IPS DF 6.9 (cell line): ENCODE results near the gene CAPN5.

Experiments used
- DNase-seq: peaks from one replicate; pipeline ENCODE4 v3.0.0-alpha.2; 2013; ENCODE audit warnings: low read depth, low spot score
- H3K27ac ChIP-seq: one replicate; pipeline ENCODE4 v1.5.1; 2013; ENCODE audit warnings: low read length, control low read depth
- H3K27me3 ChIP-seq: 2 replicates; pipeline ENCODE4 v1.6.1; 2013; ENCODE audit warnings: mild to moderate bottlenecking, low read length; ENCODE audit not compliant: control insufficient read depth, insufficient read depth
- H3K36me3 ChIP-seq: 2 replicates; pipeline ENCODE4 v1.6.1; 2013; ENCODE audit warnings: low read length; ENCODE audit not compliant: control insufficient read depth, insufficient read depth
- H3K4me1 ChIP-seq: 2 replicates; pipeline ENCODE4 v1.6.1; 2013; ENCODE audit warnings: low read length; ENCODE audit not compliant: control insufficient read depth, insufficient read depth
- H3K4me3 ChIP-seq: 2 replicates; pipeline ENCODE4 v1.5.1; 2013; ENCODE audit warnings: mild to moderate bottlenecking, low read length
- H3K9me3 ChIP-seq: 2 replicates; pipeline ENCODE4 v1.6.1; 2013; ENCODE audit warnings: low read length, inconsistent platforms; ENCODE audit not compliant: control insufficient read depth, insufficient read depth
- WGBS: extraction: QIAGEN DNeasy Blood & Tissue Kit; methylation state at CpG from one replicate; pipeline ENCODE4 v1.1.7; 2013; ENCODE audit warnings: mixed read lengths, missing lambda C conversion rate; ENCODE audit not compliant: insufficient read length, insufficient coverage; 5-methylcytosine and 5-hydroxymethylcytosine counted together

Gene CAPN5

DNA sequence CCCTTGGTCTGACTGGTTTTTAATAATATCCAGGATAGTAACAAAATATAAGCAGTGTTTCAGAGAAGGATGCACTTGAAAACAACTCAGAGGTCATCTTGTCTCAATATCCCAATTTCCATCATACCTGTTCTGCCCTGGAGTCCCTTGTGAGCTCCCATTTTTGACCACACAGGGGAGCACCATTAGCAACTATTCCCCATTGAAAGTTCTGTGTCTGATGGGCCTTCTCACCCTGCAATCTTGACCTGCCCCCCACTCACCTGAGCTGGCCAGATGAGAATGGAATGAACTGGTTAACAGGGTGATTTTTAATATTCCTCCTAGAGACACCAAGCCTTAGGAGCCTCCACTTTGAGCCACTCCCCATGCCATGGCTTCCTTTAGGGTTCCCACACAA is 3.8 kb upstream of the CAPN5 start:
- no peak for DNase-seq
- H3K9me3 ChIP-seq = no peaks in the 10 kb centered on the region
- H3K4me1 ChIP-seq = peaks cover 1% of the 10 kb centered on the region
- H3K36me3 ChIP-seq = no peaks in the 10 kb centered on the region
- no peaks in the 10 kb centered on the region for H3K27me3 ChIP-seq
- no peak overlapping the region for H3K4me3 ChIP-seq
- no peak overlapping the region for H3K27ac ChIP-seq

DNA sequence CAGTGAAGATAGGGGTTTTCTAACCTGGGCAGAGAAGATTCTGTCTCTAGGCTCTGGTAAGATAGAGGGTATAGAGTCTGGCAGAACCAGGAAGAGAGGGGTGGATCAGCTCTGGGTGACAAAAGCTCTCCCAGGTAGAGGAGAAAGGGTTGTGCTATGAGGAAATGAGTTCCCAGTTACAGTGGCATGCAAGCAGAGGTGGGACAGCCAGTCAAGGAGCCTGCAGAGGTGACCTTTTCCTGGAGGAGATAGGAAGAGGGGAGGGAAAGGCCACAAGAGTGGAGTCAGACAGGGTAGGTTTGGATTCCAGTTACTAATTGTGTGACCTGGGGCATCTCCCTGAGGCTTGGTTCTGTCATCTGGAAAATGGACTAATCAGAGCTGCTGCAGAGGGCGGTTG is 3.4 kb upstream of the CAPN5 start:
- Histone ChIP-seq H3K4me3 (no peak overlapping the region), H3K36me3 (no peaks in the 10 kb centered on the region), H3K4me1 (peaks cover 3% of the 10 kb centered on the region), H3K27me3 (no peaks in the 10 kb centered on the region), H3K9me3 (no peaks in the 10 kb centered on the region), H3K27ac (no peak overlapping the region)
- no peak for DNase-seq
- WGBS = no CpG with 5 or more reads among the region's 1 CpG

DNA sequence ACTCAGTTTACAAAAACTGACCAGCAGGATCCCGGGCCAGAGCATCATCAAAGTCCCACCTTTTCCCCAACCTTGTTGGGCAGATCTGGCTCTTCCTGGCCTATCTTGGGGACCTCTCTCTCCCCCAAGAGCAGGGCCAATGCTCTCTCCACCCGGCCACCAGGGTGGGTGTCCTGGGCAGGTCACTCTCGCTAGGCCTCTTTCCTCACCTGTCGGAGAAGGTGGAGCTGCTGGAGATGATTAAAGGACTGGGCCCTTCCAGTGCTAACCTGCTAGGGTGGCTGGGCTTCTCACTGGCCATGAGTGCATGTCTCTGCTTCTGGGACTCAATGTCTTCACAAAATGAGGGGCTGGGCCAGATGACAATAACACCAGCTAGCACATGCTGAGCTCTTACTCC is 2.9 kb upstream of the CAPN5 start:
- Histone ChIP-seq H3K9me3 (no peaks in the 10 kb centered on the region), H3K4me1 (peaks cover 3% of the 10 kb centered on the region), H3K36me3 (no peaks in the 10 kb centered on the region), H3K27ac (no peak overlapping the region), H3K4me3 (no peak overlapping the region), H3K27me3 (no peaks in the 10 kb centered on the region)
- no peak for DNase-seq
- no CpG with 5 or more reads among the region's 4 CpGs for WGBS

DNA sequence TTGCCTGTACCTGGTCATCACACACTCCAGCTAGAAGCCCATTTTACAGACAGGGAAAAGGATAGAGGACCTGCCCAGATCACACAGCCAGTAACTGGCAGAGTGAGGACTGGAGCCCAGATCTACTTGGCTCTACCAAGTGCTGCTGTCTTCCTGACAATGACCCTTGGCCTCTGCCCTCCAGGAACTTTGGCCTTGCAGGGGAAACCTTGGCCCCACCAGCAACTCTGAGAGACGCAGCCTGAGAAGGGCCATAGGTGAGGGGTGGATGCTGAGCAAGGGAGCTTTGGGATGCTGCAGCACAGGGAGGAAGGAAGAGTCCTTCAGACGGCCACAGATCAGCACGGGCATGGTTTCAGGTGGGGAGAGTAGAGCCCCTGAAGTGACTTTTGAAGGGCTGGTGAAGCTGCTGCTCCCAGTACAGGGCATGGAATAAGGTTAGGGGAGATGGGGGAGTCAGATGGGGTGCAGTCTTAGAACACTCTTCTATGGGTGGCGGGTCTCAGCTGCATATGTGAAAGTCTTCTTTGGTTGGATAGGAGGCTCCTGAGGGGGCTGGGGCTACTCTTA is 2.0 kb upstream of the CAPN5 start:
- no peaks in the 10 kb centered on the region for H3K36me3 ChIP-seq
- no CpG with 5 or more reads among the region's 4 CpGs for WGBS
- H3K27me3 ChIP-seq = no peaks in the 10 kb centered on the region
- no peaks in the 10 kb centered on the region for H3K9me3 ChIP-seq
- no peak for DNase-seq
- peaks cover 3% of the 10 kb centered on the region for H3K4me1 ChIP-seq
- H3K4me3 ChIP-seq = no peak overlapping the region
- H3K27ac ChIP-seq = no peak overlapping the region

DNA sequence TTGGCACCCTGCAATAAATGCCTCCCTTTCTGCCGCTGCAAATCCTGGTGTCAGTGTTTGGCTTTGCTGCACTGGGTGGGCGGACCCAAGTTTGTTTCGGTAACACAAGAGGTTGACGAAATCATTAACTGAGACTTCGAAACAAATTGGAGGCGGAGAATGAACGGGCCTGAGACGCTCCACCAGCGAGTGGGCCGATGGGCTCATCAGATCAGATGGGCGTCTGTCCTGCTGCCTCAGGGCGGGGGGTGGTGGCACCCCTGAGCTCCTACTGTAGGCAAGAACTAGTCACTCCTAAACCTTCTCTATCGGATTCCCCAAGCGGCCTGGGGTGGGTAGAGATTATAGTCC is 918 bp upstream of the CAPN5 start:
- WGBS = no CpG with 5 or more reads among the region's 14 CpGs
- Histone ChIP-seq H3K27me3 (no peaks in the 10 kb centered on the region), H3K27ac (no peak overlapping the region), H3K4me1 (peaks cover 3% of the 10 kb centered on the region), H3K36me3 (no peaks in the 10 kb centered on the region), H3K9me3 (no peaks in the 10 kb centered on the region), H3K4me3 (peak overlapping the region; percentile 37; the same call in 1 of the 2 replicates)
- DNase-seq = no peak

DNA sequence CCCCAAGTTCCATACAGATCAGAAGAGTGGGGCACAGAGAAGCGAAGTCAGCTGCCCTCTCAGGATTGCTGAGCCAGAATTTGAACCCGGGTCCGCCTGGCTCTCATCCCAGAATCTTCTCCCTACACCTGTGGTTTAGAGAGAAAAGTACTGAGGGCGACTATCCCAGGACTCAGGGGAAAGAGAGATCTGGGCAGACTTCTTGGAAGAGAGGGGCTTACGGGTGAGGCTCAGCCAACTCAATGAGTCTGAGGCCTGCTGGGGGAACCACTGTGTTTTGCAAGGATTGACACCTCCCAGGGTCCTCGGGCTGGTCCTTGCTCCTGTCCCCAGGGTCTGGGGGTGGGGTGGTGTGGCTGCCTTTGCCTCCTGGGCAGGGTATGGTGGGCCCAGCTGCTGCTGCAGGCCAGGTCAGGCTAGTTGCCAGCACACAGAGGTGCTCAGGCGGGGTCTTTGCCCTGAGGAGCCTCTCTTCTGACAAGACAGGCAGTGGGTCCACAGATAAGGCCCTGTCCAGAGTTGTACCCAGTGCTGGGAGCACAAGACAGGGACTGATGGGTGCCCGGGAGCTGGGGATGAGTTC is 1.2 kb downstream of the CAPN5 start:
- no peaks in the 10 kb centered on the region for H3K36me3 ChIP-seq
- no peak for DNase-seq
- H3K9me3 ChIP-seq = no peaks in the 10 kb centered on the region
- H3K4me1 ChIP-seq = peaks cover 3% of the 10 kb centered on the region
- no peak overlapping the region; the same call in 1 of the 2 replicates for H3K4me3 ChIP-seq
- WGBS = no CpG with 5 or more reads among the region's 8 CpGs
- H3K27ac ChIP-seq = no peak overlapping the region
- H3K27me3 ChIP-seq = no peaks in the 10 kb centered on the region

DNA sequence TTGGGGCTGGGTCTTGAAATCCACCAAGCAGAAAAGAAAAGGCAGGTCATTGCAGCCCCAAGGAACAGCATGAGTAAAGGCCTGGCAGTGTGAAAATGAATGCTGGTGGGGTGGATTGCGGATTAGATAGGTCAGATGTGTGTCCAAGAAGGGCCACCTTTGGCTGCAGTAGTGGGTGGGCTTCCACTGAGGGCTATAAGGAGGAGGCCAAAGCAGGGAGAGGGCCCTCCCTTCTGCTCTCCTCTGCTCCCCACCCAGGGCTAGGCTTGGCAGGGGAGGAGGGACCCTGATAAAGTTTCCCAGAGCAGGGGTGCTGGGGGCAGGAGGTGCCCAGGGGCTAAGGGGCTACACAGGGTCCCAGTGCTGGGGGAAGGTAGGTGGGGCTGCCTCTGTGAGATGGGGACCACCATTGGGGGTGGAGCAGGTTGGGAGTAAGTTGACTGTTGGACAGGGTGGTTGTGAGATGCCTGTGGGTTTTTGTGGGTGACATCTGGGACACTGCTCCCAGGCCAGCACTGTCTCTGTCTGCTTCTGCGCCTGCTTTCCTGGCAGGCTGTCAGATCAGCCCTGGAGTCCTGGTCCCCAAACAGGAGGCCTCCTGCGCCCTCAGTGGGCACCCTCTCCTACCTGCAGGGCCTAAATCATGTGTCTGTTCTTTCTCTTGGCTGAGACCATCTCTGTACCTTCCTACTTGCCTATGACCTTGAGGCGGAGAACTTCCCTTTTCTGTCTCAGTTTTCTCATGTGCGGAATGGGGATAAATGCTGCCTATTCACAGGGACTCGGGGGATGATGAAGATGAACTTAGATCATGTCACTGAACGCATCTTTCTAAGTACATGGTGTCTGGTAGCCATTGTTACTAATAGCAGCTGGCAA is 1.9 kb downstream of the CAPN5 start:
- DNase-seq = no peak

DNA sequence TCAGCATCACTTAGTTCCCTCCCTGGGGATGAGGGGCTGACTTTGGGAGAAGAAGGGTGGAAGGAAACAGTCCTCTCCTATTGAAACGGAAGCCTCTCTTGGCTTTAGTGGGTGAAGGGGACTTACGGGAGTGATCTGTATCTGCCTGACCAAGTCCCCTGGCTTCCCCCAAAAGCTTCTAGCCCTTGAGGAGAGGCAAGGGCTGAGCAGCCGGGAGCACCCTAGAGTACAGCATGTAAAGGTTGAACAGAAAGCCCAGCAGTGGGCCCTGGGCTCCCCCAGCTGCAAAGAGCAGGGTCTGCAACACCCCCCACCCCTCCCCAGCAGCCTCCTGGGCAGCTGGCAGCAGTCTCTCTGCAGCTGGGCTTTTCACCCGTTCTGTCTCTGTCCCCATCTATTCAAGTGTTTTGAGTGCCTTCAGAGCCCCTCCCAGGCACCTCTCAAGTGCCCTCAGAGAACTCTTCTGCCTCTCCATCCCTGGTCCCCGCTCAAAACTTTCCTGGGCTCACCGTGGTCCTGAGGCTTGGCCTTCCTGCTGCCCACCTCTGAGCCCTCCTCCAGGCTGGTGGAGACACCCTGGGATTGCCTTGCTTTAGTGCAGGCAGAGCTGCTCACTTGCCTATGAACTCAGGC is 2.7 kb downstream of the CAPN5 start:
- Histone ChIP-seq H3K4me3 (no peak overlapping the region), H3K4me1 (peaks cover 3% of the 10 kb centered on the region), H3K36me3 (no peaks in the 10 kb centered on the region), H3K27me3 (no peaks in the 10 kb centered on the region), H3K9me3 (no peaks in the 10 kb centered on the region), H3K27ac (no peak overlapping the region)
- DNase-seq = no peak
- no CpG with 5 or more reads among the region's 6 CpGs for WGBS

More for the DNA sequence above, 1.9 kb downstream of the CAPN5 start:
- Histone ChIP-seq H3K4me3 (no peak overlapping the region), H3K9me3 (no peaks in the 10 kb centered on the region), H3K36me3 (no peaks in the 10 kb centered on the region), H3K27ac (no peak overlapping the region), H3K4me1 (peaks cover 3% of the 10 kb centered on the region), H3K27me3 (no peaks in the 10 kb centered on the region)
- no CpG with 5 or more reads among the region's 7 CpGs for whole genome bisulfite sequencing

DNA sequence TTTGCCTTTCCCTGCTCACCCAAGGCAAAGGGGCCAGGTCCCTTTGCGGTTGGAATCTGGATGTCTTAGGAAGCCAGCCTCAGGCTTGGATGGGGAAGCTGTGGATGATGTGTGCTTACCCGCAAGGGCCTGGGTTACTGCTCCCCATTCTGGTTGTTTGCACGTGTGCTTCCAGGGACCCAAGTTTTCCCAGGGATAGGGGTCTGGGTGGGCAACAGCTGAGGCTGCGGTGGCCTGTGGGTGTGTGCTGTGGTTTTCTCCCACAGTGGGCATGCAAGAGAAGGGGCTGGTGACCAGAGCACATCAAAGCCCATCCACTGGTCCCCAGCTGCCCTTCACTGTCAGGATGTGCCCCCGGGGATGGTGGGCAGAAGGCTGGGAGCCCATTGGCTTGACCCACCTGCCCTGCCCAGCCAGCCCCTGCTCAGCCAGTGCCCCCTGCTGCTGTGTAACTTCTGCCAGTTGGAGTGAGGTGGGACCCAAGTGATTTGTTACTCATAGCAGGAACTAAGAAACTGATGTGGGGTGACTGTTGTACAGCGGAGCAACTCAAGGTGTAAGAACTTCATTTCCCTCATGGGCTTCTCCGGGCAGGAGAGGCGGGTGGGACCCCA is 3.3 kb downstream of the CAPN5 start:
- WGBS = no CpG with 5 or more reads among the region's 8 CpGs
- H3K4me3 ChIP-seq = no peak overlapping the region
- H3K4me1 ChIP-seq = peaks cover 3% of the 10 kb centered on the region
- no peaks in the 10 kb centered on the region for H3K27me3 ChIP-seq
- no peaks in the 10 kb centered on the region for H3K9me3 ChIP-seq
- no peaks in the 10 kb centered on the region for H3K36me3 ChIP-seq
- H3K27ac ChIP-seq = no peak overlapping the region
- DNase-seq = no peak

DNA sequence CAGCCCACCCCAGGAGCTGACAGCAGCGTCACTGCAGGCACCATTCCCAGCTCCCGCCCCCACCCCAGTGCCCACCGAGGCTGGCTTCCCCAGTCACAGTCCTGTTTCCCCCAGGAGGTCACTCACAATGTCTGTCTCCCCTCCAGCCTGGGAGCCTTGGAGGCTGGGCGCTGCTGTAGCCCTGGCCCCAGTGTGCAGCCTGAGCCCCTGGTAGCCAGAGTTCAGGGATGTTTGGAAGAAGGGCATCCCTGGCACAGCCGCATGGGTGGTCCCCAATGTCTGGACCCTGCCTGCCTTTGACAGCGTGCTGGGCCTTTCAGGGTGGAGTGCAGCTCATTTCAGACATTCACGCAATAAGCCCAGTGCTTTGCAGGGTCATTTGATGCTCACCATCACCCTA is 4.3 kb downstream of the CAPN5 start:
- Histone ChIP-seq H3K9me3 (no peaks in the 10 kb centered on the region), H3K27me3 (no peaks in the 10 kb centered on the region), H3K27ac (no peak overlapping the region), H3K36me3 (no peaks in the 10 kb centered on the region), H3K4me3 (no peak overlapping the region), H3K4me1 (peaks cover 3% of the 10 kb centered on the region)
- no peak for DNase-seq
- no CpG with 5 or more reads among the region's 7 CpGs for WGBS
